Measurements from ENCODE around the gene RTP2. TPM values are rescaled to one million over a fixed set of nuclear protein-coding genes. Genes with fewer than 3 reads are reported as not detected.
A peak's percentile ranks its signal among the peaks of the same experiment; 100 is the strongest.

RTP2 gene
- total and polyA plus RNA-seq, 9 of the 15 experiments (the other 6 are each of a cell fraction or from before 2014, with no cell fraction given) = not detected

DNA sequence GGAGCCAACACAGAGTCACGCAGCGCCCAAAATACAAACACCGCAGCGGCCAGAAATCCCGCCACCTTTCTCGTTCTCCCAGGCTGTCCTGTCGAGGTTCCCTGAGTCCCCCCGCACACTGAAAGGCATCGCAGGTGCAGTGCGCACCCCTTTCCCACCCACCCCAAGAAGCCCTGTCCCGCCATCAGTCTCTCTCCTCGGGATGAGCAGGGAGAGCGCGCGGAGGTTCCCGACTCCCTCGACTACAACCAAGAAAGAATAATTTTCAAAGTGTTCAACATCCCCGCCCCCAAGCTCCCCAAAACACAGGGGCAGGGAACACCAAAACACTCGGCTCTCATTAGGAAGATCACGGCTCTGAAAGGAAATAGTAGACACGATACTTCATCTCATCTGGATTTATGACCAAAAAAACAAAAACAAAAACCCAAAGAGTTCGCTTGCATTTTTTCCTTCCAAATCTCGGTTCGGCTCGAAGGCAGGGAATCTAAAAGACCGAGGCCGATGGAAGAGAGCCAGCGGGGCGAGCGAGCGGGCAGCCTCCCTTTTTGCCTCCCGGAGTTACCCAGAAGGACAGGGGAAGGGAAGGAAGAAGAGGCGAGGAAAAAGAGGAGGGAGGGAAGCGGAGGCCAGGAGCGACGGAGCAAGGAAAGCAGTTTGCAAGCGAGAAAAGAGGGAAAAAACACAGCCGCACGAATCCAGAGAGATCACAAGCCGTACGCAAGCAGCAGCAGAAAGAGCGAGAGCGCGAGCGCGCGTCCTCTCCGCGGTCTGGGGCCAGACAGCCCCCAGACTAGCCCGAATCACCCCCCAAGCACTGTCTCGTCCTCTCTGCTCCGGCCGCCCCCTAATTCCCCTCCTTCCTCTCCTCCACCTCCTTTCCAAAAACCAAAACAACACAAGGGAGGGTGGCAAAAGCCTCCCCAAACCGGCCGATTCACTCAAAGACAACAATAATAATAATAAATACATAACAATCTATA is 42.1 kb upstream of the RTP2 start (continued):
- TF ChIP-seq RHOXF2B (CRISPR knock-in tag; conservative IDR thresholded peaks at IDR 0.05) (peak; percentile 79; the same call in 1 of the 2 replicates), ZNF583 (CRISPR knock-in tag; IDR thresholded peaks at IDR 0.05) (no peak), PRPF4 (IDR thresholded peaks at IDR 0.05; ENCODE audit: insufficient read depth, low read depth, low read length, poor library complexity, severe bottlenecking) (no peak), NCOR1 (IDR thresholded peaks at IDR 0.05) (no peak), CHD2 (IDR thresholded peaks at IDR 0.05; ENCODE audit: low read depth, low read length) (no peak), RNF2 (IDR thresholded peaks at IDR 0.05) (0 out of 2 replicates have a peak, but pooled peaks have one; percentile 21), NFIX (CRISPR knock-in tag; IDR thresholded peaks at IDR 0.05; ENCODE audit: low read depth) (no peak), HNRNPUL1 (IDR thresholded peaks at IDR 0.05; ENCODE audit: low read length) (no peak), ZFX (CRISPR knock-in tag; IDR thresholded peaks at IDR 0.05) (no peak), RBM14 (IDR thresholded peaks at IDR 0.05; ENCODE audit: borderline replicate concordance, insufficient read depth, low read depth, low read length) (no peak), DNMT1 (IDR thresholded peaks at IDR 0.05) (no peak), ELF4 (CRISPR knock-in tag; IDR thresholded peaks at IDR 0.05) (peak; percentile 68; the same call in 1 of the 2 replicates), FOXA1 (IDR thresholded peaks at IDR 0.05; ENCODE audit: borderline replicate concordance) (no peak), SAP30 (IDR thresholded peaks at IDR 0.05; ENCODE audit: borderline replicate concordance, insufficient read depth, low read depth, low read length, poor library complexity, severe bottlenecking) (peak; percentile 23), ZNF766 (CRISPR knock-in tag; conservative IDR thresholded peaks at IDR 0.05) (0 out of 2 replicates have a peak, but pooled peaks have one; percentile 41)
- TF ChIP-seq, protein P1, sequence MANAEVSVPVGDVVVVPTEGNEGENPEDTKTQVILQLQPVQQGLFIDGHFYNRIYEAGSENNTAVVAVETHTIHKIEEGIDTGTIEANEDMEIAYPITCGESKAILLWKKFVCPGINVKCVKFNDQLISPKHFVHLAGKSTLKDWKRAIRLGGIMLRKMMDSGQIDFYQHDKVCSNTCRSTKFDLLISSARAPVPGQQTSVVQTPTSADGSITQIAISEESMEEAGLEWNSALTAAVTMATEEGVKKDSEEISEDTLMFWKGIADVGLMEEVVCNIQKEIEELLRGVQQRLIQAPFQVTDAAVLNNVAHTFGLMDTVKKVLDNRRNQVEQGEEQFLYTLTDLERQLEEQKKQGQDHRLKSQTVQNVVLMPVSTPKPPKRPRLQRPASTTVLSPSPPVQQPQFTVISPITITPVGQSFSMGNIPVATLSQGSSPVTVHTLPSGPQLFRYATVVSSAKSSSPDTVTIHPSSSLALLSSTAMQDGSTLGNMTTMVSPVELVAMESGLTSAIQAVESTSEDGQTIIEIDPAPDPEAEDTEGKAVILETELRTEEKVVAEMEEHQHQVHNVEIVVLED (CRISPR knock-in tag; IDR thresholded peaks at IDR 0.05) = no peak
- TF ChIP-seq, protein P2, sequence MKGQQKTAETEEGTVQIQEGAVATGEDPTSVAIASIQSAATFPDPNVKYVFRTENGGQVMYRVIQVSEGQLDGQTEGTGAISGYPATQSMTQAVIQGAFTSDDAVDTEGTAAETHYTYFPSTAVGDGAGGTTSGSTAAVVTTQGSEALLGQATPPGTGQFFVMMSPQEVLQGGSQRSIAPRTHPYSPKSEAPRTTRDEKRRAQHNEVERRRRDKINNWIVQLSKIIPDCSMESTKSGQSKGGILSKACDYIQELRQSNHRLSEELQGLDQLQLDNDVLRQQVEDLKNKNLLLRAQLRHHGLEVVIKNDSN (CRISPR knock-in tag; IDR thresholded peaks at IDR 0.05) = no peak

Data from K562 (cell line).